K562 (cell line): ENCODE results near the gene AP1M1. TPM values are rescaled to one million over a fixed set of nuclear protein-coding genes. Genes with fewer than 3 reads are reported as not detected.

ENCODE experiments used
- ASH1L ChIP-seq: fragments of 450-650 bp; IDR thresholded peaks from 2 replicates; pipeline ENCODE4 v1.6.1; 2018; ENCODE audit warnings: borderline replicate concordance, mild to moderate bottlenecking, low read depth; ENCODE audit not compliant: partially characterized antibody
- CXXC5 ChIP-seq: fragments of 250-450 bp; sonication (Bioruptor Pico); IDR thresholded peaks from 2 replicates; pipeline ENCODE4 v1.8.0; 2022; ENCODE audit warnings: inconsistent platforms, mild to moderate bottlenecking, moderate library complexity
- JUND ChIP-seq, 2 experiments: IDR thresholded peaks; 2 replicates in 1 of 2; 3 replicates in 1 of 2; pipeline ENCODE4 v1.6.1; 2011; ENCODE audit warnings: borderline replicate concordance in 2 of 2, low read depth in 2 of 2, low read length in 2 of 2, improper control_type of control experiment in 1 of 2, missing biosample characterization in 1 of 2, missing genetic modification characterization in 1 of 2, missing genetic modification reagents in 1 of 2
- NR2C1 ChIP-seq, 2 experiments: fragments of 450-650 bp; IDR thresholded peaks; 2 replicates each; pipeline ENCODE4 v1.6.1; 2017; ENCODE audit warnings: mild to moderate bottlenecking in 2 of 2, antibody characterized with exemption in 1 of 2, inconsistent platforms in 1 of 2, missing compliant biosample characterization in 1 of 2, missing genetic modification characterization in 1 of 2
- PHF8 ChIP-seq: fragments of 200-600 bp; sonication (generic); IDR thresholded peaks from 2 replicates; pipeline ENCODE4 v1.6.1; 2012; ENCODE audit warnings: mixed run types, mild to moderate bottlenecking, inconsistent platforms, low read length, moderate library complexity, borderline replicate concordance
- ZKSCAN8 ChIP-seq: fragments of 200-800 bp; sonication (Bioruptor generic); IDR thresholded peaks from 2 replicates; pipeline ENCODE4 v1.6.1; 2016; ENCODE audit warnings: missing genetic modification characterization, missing compliant biosample characterization
- ZNF586 ChIP-seq: fragments of 450-650 bp; formaldehyde crosslinking; conservative IDR thresholded peaks from 2 replicates; pipeline ENCODE4 v1.4.0; 2020; ENCODE audit warnings: mild to moderate bottlenecking, moderate library complexity
- ZNF766 ChIP-seq: fragments of 200-800 bp; sonication (Bioruptor generic); conservative IDR thresholded peaks from 2 replicates; pipeline ENCODE4 v1.6.1; 2016; ENCODE audit warnings: missing genetic modification characterization, missing compliant biosample characterization
- polyA plus RNA-seq, 8 experiments: library from polyadenylated mRNA; depleted of rRNA in 4 of 8; stranded (reverse) in 5 of 8; unstranded in 3 of 8; fragments of >200 nt; fragmentation: Nextera tagmentation in 2 of 8; fragmentation: Illumina TruSeq in 1 of 8; extraction: Ambion mirVana in 2 of 8; extraction: Trizol in 1 of 8; gene quantifications; 2 replicates each; pipeline versions ENCODE4 v1.2.1 to v1.2.3, GENCODE V29; 2011 to 2014; ENCODE audit warnings: inconsistent platforms in 1 of 8, missing spikeins in 1 of 8
- total RNA-seq, 7 experiments: library from RNA; depleted of rRNA in 6 of 7; stranded (reverse); fragments of >200 nt in 6 of 7; fragmentation: Illumina TruSeq in 2 of 7; extraction: Trizol in 2 of 7; gene quantifications; 2 replicates each; pipeline versions ENCODE4 v1.2.1 to v1.2.3, GENCODE V29; 2011 to 2021; ENCODE audit warnings: low replicate concordance in 1 of 7
- TF ChIP-seq, protein P1 (sequence below), 3 experiments: fragments of 200-800 bp in 1 of 3; fragments of 250-450 bp in 1 of 3; fragments of 450-650 bp in 1 of 3; sonication (Bioruptor Pico) in 1 of 3; sonication (Bioruptor generic) in 1 of 3; formaldehyde crosslinking in 1 of 3; IDR thresholded peaks; 2 replicates each; pipeline versions ENCODE4 v1.6.1 to v1.8.0; 2016 to 2022; ENCODE audit warnings: mild to moderate bottlenecking in 2 of 3, missing genetic modification characterization in 2 of 3, missing compliant biosample characterization in 1 of 3, moderate library complexity in 1 of 3
- TF ChIP-seq, protein P2 (sequence below): fragments of 200-800 bp; sonication (Bioruptor generic); IDR thresholded peaks from 2 replicates; pipeline ENCODE4 v1.6.1; 2017; ENCODE audit warnings: missing genetic modification characterization, missing compliant biosample characterization
- TF ChIP-seq, protein P3 (sequence below): fragments of 250-450 bp; sonication (Bioruptor Pico); IDR thresholded peaks from 2 replicates; pipeline ENCODE4 v1.8.0; 2022; ENCODE audit warnings: inconsistent platforms, mild to moderate bottlenecking, moderate library complexity, borderline replicate concordance
- TF ChIP-seq, protein P4 (sequence below): sonication (generic); formaldehyde crosslinking; IDR thresholded peaks from 2 replicates; pipeline ENCODE4 v1.8.0; 2022; ENCODE audit warnings: mild to moderate bottlenecking, missing genetic modification reagents, borderline replicate concordance
- TF ChIP-seq, protein P5 (sequence below): fragments of 450-650 bp; IDR thresholded peaks from 2 replicates; pipeline ENCODE4 v1.6.1; 2018; ENCODE audit not compliant: partially characterized antibody

Gene AP1M1
- total and polyA plus RNA-seq, 9 of the 15 experiments (the other 6 are each of a cell fraction or from before 2014, with no cell fraction given), result 0.87 to 56.2 (median 29.1) TPM

DNA sequence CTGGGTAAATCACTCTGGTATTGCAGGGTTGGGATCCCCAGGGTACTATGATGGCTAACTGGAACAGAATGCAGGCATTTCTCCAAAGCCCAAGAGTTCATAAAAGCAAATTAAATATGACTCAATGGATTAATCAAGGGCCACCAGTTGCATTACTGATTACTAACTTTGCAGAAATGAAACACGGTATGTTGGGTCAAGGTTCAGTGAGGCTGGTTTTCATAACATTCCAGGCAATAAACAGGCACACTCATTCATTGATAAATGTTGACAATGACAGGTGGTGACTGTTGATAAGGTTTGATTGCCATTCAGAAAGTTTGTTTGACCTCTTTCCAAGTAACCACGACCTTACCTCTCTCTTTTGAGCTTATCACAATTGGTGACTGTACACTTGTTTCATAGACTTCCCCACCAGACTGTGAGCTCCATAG lies 506 bp upstream of the AP1M1 start (continued):
- TF ChIP-seq, protein P1, sequence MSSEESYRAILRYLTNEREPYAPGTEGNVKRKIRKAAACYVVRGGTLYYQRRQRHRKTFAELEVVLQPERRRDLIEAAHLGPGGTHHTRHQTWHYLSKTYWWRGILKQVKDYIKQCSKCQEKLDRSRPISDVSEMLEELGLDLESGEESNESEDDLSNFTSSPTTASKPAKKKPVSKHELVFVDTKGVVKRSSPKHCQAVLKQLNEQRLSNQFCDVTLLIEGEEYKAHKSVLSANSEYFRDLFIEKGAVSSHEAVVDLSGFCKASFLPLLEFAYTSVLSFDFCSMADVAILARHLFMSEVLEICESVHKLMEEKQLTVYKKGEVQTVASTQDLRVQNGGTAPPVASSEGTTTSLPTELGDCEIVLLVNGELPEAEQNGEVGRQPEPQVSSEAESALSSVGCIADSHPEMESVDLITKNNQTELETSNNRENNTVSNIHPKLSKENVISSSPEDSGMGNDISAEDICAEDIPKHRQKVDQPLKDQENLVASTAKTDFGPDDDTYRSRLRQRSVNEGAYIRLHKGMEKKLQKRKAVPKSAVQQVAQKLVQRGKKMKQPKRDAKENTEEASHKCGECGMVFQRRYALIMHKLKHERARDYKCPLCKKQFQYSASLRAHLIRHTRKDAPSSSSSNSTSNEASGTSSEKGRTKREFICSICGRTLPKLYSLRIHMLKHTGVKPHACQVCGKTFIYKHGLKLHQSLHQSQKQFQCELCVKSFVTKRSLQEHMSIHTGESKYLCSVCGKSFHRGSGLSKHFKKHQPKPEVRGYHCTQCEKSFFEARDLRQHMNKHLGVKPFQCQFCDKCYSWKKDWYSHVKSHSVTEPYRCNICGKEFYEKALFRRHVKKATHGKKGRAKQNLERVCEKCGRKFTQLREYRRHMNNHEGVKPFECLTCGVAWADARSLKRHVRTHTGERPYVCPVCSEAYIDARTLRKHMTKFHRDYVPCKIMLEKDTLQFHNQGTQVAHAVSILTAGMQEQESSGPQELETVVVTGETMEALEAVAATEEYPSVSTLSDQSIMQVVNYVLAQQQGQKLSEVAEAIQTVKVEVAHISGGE (CRISPR knock-in tag; IDR thresholded peaks at IDR 0.05), result no peak
- TF ChIP-seq ZNF766 (CRISPR knock-in tag), result no peak
- peak; percentile 77 for TF ChIP-seq JUND (IDR thresholded peaks at IDR 0.05; ENCODE audit: borderline replicate concordance, low read depth, low read length)
- TF ChIP-seq JUND (tag; IDR thresholded peaks at IDR 0.05; ENCODE audit: borderline replicate concordance, low read depth, low read length), result peak; percentile 71; the same call in 2 of the 3 replicates
- TF ChIP-seq ZNF586 (CRISPR knock-in tag), result no peak
- TF ChIP-seq, protein P2, sequence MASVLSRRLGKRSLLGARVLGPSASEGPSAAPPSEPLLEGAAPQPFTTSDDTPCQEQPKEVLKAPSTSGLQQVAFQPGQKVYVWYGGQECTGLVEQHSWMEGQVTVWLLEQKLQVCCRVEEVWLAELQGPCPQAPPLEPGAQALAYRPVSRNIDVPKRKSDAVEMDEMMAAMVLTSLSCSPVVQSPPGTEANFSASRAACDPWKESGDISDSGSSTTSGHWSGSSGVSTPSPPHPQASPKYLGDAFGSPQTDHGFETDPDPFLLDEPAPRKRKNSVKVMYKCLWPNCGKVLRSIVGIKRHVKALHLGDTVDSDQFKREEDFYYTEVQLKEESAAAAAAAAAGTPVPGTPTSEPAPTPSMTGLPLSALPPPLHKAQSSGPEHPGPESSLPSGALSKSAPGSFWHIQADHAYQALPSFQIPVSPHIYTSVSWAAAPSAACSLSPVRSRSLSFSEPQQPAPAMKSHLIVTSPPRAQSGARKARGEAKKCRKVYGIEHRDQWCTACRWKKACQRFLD (CRISPR knock-in tag), result no peak
- TF ChIP-seq, protein P3, sequence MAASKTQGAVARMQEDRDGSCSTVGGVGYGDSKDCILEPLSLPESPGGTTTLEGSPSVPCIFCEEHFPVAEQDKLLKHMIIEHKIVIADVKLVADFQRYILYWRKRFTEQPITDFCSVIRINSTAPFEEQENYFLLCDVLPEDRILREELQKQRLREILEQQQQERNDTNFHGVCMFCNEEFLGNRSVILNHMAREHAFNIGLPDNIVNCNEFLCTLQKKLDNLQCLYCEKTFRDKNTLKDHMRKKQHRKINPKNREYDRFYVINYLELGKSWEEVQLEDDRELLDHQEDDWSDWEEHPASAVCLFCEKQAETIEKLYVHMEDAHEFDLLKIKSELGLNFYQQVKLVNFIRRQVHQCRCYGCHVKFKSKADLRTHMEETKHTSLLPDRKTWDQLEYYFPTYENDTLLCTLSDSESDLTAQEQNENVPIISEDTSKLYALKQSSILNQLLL, result no peak
- TF ChIP-seq, protein P4, sequence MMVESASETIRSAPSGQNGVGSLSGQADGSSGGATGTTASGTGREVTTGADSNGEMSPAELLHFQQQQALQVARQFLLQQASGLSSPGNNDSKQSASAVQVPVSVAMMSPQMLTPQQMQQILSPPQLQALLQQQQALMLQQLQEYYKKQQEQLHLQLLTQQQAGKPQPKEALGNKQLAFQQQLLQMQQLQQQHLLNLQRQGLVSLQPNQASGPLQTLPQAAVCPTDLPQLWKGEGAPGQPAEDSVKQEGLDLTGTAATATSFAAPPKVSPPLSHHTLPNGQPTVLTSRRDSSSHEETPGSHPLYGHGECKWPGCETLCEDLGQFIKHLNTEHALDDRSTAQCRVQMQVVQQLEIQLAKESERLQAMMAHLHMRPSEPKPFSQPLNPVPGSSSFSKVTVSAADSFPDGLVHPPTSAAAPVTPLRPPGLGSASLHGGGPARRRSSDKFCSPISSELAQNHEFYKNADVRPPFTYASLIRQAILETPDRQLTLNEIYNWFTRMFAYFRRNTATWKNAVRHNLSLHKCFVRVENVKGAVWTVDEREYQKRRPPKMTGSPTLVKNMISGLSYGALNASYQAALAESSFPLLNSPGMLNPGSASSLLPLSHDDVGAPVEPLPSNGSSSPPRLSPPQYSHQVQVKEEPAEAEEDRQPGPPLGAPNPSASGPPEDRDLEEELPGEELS (CRISPR knock-in tag), result no peak
- TF ChIP-seq ASH1L, result no peak
- no peak for TF ChIP-seq PHF8
- TF ChIP-seq ZKSCAN8 (CRISPR knock-in tag), result no peak
- peak; percentile 86 for TF ChIP-seq NR2C1 (IDR thresholded peaks at IDR 0.05)
- TF ChIP-seq NR2C1 (tag; IDR thresholded peaks at IDR 0.05), result peak; percentile 93
- TF ChIP-seq, protein P5, sequence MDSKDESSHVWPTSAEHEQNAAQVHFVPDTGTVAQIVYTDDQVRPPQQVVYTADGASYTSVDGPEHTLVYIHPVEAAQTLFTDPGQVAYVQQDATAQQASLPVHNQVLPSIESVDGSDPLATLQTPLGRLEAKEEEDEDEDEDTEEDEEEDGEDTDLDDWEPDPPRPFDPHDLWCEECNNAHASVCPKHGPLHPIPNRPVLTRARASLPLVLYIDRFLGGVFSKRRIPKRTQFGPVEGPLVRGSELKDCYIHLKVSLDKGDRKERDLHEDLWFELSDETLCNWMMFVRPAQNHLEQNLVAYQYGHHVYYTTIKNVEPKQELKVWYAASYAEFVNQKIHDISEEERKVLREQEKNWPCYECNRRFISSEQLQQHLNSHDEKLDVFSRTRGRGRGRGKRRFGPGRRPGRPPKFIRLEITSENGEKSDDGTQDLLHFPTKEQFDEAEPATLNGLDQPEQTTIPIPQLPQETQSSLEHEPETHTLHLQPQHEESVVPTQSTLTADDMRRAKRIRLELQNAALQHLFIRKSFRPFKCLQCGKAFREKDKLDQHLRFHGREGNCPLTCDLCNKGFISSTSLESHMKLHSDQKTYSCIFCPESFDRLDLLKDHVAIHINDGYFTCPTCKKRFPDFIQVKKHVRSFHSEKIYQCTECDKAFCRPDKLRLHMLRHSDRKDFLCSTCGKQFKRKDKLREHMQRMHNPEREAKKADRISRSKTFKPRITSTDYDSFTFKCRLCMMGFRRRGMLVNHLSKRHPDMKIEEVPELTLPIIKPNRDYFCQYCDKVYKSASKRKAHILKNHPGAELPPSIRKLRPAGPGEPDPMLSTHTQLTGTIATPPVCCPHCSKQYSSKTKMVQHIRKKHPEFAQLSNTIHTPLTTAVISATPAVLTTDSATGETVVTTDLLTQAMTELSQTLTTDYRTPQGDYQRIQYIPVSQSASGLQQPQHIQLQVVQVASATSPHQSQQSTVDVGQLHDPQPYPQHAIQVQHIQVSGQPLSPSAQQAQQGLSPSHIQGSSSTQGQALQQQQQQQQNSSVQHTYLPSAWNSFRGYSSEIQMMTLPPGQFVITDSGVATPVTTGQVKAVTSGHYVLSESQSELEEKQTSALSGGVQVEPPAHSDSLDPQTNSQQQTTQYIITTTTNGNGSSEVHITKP, result peak; percentile 30
- no peak for TF ChIP-seq CXXC5
